NB4 (cell line): Measurements from ENCODE around the gene KIF16B.
"Not testable (repeated sequence)": the region's sequence is repeated elsewhere in the genome, so short reads cannot be mapped to it uniquely, and the experiment has no call there.

Experiments used
- TF ChIP-seq, protein P1 (sequence below): IDR thresholded peaks from one replicate; pipeline ENCODE4 v1.5.1; 2012; ENCODE audit warnings: low read depth, low read length
- TF ChIP-seq, protein P2 (sequence below): IDR thresholded peaks from 2 replicates; pipeline ENCODE4 v1.6.1; 2011; ENCODE audit warnings: low read depth, low read length

DNA sequence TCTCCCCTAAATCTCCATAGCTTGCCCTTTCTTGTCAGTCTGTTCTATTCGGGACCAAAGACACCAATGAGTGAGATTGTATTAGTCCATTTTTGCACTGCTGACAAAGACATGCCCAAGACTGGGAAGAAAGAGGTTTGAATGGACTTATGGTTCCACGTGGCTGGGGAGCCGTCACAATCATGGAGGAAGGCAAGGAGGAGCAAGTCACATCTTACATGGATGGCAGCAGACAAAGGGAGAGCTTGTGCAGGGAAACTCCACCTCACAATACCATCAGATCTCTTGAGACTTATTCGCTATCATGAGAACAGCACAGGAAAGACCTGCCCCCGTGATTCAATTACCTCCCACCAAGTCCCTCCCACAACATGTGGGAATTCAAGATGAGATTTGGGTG, 133.7 kb downstream of the KIF16B start:
- TF ChIP-seq, protein P1, sequence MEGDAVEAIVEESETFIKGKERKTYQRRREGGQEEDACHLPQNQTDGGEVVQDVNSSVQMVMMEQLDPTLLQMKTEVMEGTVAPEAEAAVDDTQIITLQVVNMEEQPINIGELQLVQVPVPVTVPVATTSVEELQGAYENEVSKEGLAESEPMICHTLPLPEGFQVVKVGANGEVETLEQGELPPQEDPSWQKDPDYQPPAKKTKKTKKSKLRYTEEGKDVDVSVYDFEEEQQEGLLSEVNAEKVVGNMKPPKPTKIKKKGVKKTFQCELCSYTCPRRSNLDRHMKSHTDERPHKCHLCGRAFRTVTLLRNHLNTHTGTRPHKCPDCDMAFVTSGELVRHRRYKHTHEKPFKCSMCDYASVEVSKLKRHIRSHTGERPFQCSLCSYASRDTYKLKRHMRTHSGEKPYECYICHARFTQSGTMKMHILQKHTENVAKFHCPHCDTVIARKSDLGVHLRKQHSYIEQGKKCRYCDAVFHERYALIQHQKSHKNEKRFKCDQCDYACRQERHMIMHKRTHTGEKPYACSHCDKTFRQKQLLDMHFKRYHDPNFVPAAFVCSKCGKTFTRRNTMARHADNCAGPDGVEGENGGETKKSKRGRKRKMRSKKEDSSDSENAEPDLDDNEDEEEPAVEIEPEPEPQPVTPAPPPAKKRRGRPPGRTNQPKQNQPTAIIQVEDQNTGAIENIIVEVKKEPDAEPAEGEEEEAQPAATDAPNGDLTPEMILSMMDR = not testable (repeated sequence)
- TF ChIP-seq, protein P2, sequence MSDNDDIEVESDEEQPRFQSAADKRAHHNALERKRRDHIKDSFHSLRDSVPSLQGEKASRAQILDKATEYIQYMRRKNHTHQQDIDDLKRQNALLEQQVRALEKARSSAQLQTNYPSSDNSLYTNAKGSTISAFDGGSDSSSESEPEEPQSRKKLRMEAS = not testable (repeated sequence)
